Measurements from ENCODE around the gene UBE2V1.
A peak's percentile ranks its signal among the peaks of the same experiment; 100 is the strongest.
"Not testable (repeated sequence)": the region's sequence is repeated elsewhere in the genome, so short reads cannot be mapped to it uniquely, and the experiment has no call there.

UBE2V1 gene

DNA sequence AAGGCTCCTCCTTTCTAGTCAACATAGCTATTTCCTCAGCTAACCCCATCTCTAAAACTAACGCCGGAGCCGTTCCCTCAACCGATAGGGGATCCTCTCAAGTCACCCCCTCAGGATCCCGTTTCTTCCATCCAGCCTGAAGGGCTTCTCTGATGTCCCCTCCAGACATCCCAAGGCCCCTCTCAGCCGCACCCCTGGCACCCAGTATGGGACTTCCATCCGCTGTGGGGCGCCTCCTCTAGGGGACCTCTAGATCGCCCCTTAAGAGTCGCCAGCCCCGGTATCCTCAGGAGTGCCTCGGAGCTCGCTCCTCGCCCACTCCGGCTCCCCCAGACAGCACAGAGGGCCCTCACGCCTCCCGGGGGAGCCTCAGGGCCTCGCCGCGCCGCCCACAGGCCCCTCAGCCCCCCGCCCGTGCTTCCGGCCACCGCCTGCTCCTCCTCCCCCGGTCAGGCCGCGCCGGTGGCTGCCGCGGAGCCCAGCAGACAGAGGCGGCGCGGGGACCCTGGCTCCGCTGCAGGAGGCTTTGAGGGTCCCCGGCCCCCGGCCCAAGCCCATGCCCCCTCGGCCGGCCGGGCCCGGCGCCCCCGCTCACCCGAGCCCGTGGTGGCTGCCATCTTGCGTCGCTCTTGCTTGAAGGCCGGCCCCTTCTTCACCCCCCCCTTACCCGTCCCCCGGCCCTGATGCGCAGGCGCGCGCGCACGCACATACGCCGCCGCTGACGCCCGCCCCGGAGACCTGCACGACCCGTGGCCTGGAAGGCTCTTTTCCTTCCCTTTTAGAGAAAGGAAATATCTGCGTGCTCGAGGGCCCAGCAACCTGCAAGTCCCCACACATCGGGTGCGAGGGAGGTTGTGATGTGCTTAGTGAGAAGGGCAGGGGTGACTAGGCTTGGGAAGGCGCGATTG is at the start of gene UBE2V1:
Gene UBE2V1, minus strand, starts transcription at position 639 of the 908 bp plus-strand sequence. Its CDS starts 22 bp downstream, at position 617.
- DNase-seq, result peak; percentile 93

- DNase-seq, result not testable (repeated sequence)
Measured at GRCh38 chr20:50161494-50161893, 48.5 kb upstream of the UBE2V1 start.

GRCh38 chr20:50153500-50154377 is 40.8 kb upstream of the UBE2V1 start, which contains the start of gene PEDS1:
PEDS1 (minus strand) TSS chr20:50153723; CDS start chr20:50153637, 86 bp downstream.
- peak; percentile 93 for DNase-seq

GRCh38 chr20:50153153-50153499 is 40.2 kb upstream of the UBE2V1 start:
- no peak for DNase-seq

GRCh38 chr20:50152394-50153152 is 39.6 kb upstream of the UBE2V1 start:
- no peak for DNase-seq

GRCh38 chr20:50151034-50151743 is 38.2 kb upstream of the UBE2V1 start:
- DNase-seq, result no peak

GRCh38 chr20:50149481-50150254 is 36.7 kb upstream of the UBE2V1 start:
- DNase-seq, result no peak

GRCh38 chr20:50146732-50147662 is 34.0 kb upstream of the UBE2V1 start:
- DNase-seq, result peak; percentile 85

DNA sequence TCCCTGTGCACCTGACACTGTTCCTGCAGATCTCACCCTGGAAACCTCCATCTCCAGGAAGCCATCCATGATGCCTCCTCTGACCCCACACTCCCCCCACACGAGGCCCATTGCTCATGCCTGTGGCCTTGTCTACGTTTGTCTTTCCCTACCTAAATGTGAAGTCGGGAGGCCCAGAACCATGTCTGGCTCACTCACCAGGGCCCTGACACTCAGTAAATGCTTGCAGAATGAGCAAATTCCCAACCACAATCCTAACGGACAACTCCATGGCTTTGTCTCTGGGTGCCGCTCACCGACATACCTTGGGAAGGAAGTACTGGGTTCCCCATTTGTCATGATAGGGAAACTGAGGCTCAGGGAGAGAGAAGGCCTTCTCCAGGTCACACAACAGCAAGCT is 33.3 kb upstream of the UBE2V1 start:
- no peak for DNase-seq

DNA sequence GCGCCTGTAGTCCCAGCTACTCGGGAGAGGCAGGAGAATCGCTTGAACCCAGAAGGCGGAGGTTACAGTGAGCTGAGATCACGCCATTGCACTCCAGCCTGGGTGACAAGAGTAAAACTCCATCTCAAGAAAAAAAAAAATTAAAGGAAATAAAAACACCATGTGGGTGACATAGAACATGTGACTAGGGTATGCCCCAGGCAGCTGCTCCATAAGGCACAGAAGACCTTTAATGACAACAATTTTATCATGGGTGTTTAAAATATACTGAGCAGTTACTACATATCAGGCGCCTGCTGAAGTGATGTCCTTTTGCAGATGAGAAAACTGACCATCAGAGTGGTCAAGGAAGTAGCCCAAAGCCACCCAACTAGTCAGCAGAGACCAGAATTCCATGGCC is 32.6 kb upstream of the UBE2V1 start:
- no peak for DNase-seq

DNA sequence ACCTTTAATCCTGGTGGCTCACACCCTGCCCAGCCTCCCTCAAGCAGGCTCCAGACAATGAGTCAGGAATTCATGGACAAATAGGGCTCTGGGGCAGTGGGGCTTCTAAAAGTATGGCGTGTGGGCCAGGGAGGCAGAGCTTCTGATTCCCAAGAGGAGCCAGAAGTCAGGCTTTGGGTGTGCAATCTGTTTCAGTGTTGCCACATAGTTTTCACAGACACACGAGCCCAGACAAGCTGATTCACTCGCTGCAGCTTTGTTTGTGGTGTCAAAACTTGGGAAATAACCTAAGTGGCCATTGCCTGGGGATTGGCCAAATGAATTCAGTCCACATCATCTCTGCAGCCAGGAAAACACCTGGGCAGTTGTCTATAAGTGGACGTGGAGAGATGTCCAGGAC is 31.4 kb upstream of the UBE2V1 start:
- no peak for DNase-seq

GRCh38 chr20:50142812-50143211 is 29.9 kb upstream of the UBE2V1 start:
- DNase-seq, result no peak

- DNase-seq, result no peak
Measured at GRCh38 chr20:50141811-50142561, 29.0 kb upstream of the UBE2V1 start.

DNA sequence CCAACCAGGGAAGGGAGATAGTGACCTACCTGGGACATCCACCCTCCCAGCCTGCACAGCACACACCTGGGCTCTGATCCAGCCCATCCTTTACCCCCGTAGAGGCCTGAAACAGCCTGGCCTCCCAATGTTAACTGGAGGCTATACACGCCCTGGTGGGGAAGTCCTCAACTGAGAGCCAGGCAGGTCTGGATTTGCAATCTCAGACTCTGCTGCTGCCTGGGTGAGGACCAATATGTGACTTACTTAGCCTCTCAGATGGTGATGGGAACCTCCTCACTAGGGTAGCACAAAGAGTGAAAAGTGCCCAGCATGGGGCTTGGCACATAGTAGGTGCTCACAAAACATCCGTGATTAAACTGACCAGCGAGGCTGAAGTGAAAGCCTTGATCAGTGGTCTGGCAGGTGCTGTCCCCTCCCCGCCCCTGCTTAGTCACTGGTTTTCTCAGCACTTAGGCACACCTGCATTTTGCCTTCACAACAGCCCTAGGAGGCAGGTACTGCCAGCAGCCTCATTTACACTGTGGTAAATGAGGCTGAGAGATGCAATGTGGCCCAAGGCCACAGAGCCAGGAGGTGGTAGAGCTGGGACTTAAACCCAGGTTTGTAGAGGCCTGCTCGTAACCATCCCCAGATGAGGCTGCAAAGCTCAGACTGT is 28.2 kb upstream of the UBE2V1 start:
- no peak for DNase-seq

GRCh38 chr20:50140339-50140859 is 27.4 kb upstream of the UBE2V1 start:
- no peak for DNase-seq

- DNase-seq, result no peak
Measured at GRCh38 chr20:50138479-50139393, 25.8 kb upstream of the UBE2V1 start.

GRCh38 chr20:50138120-50138478 is 25.1 kb upstream of the UBE2V1 start:
- no peak for DNase-seq

GRCh38 chr20:50137702-50138101 is 24.8 kb upstream of the UBE2V1 start:
- DNase-seq, result not testable (repeated sequence)
